ENCODE results near the gene SYT9. TPM values are rescaled to one million over a fixed set of nuclear protein-coding genes. Genes with fewer than 3 reads are reported as not detected.

SYT9 gene, protein sequence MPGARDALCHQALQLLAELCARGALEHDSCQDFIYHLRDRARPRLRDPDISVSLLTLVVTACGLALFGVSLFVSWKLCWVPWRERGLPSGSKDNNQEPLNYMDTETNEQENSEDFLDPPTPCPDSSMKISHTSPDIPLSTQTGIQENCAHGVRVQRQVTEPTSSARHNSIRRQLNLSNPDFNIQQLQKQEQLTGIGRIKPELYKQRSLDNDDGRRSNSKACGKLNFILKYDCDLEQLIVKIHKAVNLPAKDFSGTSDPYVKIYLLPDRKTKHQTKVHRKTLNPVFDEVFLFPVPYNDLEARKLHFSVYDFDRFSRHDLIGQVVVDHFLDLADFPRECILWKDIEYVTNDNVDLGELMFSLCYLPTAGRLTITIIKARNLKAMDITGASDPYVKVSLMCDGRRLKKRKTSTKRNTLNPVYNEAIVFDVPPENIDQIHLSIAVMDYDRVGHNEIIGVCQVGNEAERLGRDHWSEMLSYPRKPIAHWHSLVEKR
- 1 to 10 TPM in 1 of 2 donors, under 1 TPM in 1; 0.81 to 2.2 TPM for total RNA-seq
- 0.82 TPM for polyA plus RNA-seq (2013, experiment 1 of 2)
- polyA plus RNA-seq (2013, experiment 2 of 2), result 0.79 TPM
- long read RNA-seq, experiment 1, partial matches to known transcripts, result 1 of 1 reads
- long read RNA-seq, experiment 1, other reads (novel, unspliced or antisense), result 0 of 1 reads
- long read RNA-seq, experiment 2, partial matches to known transcripts, result 0 of 7 reads
- long read RNA-seq, experiment 2, other reads (novel, unspliced or antisense), result 3 of 7 reads
- long read RNA-seq, experiment 3, result 0 reads
- long read RNA-seq, experiment 4, result 0 reads

GRCh38 chr11:7251836-7252682 lies at the start of gene SYT9:
TSS of gene SYT9 (plus strand) at chr11:7251904. CDS start at chr11:7252187, 283 bp downstream.
- Mint-ChIP-seq H3K4me3 (peak within 1 kb of the TSS; percentile 63), H3K27ac (no peak within 1 kb of the TSS), H3K9me3 (peaks cover 5% of the 10 kb centered on the region), H3K36me3 (ENCODE audit: low read depth) (no peaks in the 10 kb centered on the region), H3K27me3 (ENCODE audit: insufficient read depth) (peaks cover 76% of the 10 kb centered on the region), H3K4me1 (peaks cover 15% of the 10 kb centered on the region)
- Histone ChIP-seq H3K4me3 (ENCODE audit: low read length) (peak within 1 kb of the TSS; percentile 81), H3K9ac (ENCODE audit: extremely low read depth, low read length, poor library complexity, severe bottlenecking) (no peak within 1 kb of the TSS), H3K9me3 (ENCODE audit: control insufficient read depth, low read length) (no peaks in the 10 kb centered on the region), H3K27ac (ENCODE audit: low read depth, low read length) (no peak within 1 kb of the TSS), H3K27me3 (ENCODE audit: control insufficient read depth, insufficient read depth, low read length, poor library complexity, severe bottlenecking) (peaks cover 83% of the 10 kb centered on the region), H3K4me1 (ENCODE audit: control insufficient read depth, insufficient read depth, low read length) (peaks cover 6% of the 10 kb centered on the region), H3K36me3 (ENCODE audit: control insufficient read depth, insufficient read depth, low read length) (no peaks in the 10 kb centered on the region)
- peak; percentile 45 for TF ChIP-seq CTCF (conservative IDR thresholded peaks at IDR 0.05)
- peak; percentile 93 for DNase-seq
- WGBS, 2 experiments (ENCODE audit: insufficient coverage in 1 of 2, insufficient read length in 1 of 2), result 0% methylated on average over 44 to 84 of the region's 84 CpGs

- Histone ChIP-seq H3K9me3 (ENCODE audit: control insufficient read depth, low read length) (no peaks in the 10 kb centered on the region), H3K27ac (ENCODE audit: low read depth, low read length) (no peak overlapping the region), H3K36me3 (ENCODE audit: control insufficient read depth, insufficient read depth, low read length) (no peaks in the 10 kb centered on the region), H3K27me3 (ENCODE audit: control insufficient read depth, insufficient read depth, low read length, poor library complexity, severe bottlenecking) (no peaks in the 10 kb centered on the region), H3K9ac (ENCODE audit: extremely low read depth, low read length, poor library complexity, severe bottlenecking) (no peak overlapping the region), H3K4me1 (ENCODE audit: control insufficient read depth, insufficient read depth, low read length) (peaks cover 4% of the 10 kb centered on the region), H3K4me3 (ENCODE audit: low read length) (no peak overlapping the region)
- 94 to 100% methylated on average over 1 to 3 of the region's 3 CpGs for WGBS, 2 experiments (ENCODE audit: insufficient coverage in 1 of 2, insufficient read length in 1 of 2)
- H3K9me3 Mint-ChIP-seq, result no peaks in the 10 kb centered on the region
- TF ChIP-seq CTCF (conservative IDR thresholded peaks at IDR 0.05), result no peak
- no peak overlapping the region for H3K4me3 Mint-ChIP-seq
- H3K4me1 Mint-ChIP-seq, result peaks cover 15% of the 10 kb centered on the region
- H3K27me3 Mint-ChIP-seq (ENCODE audit: insufficient read depth), result no peaks in the 10 kb centered on the region
- DNase-seq, result no peak
- no peaks in the 10 kb centered on the region for H3K36me3 Mint-ChIP-seq (ENCODE audit: low read depth)
- H3K27ac Mint-ChIP-seq, result no peak overlapping the region
These were observed 49.3 kb upstream of the SYT9 start for GRCh38 chr11:7202412-7202811.

- Histone ChIP-seq H3K9me3 (ENCODE audit: control insufficient read depth, low read length) (no peaks in the 10 kb centered on the region), H3K4me1 (ENCODE audit: control insufficient read depth, insufficient read depth, low read length) (peaks cover 4% of the 10 kb centered on the region), H3K36me3 (ENCODE audit: control insufficient read depth, insufficient read depth, low read length) (no peaks in the 10 kb centered on the region), H3K27ac (ENCODE audit: low read depth, low read length) (no peak overlapping the region), H3K4me3 (ENCODE audit: low read length) (no peak overlapping the region), H3K27me3 (ENCODE audit: control insufficient read depth, insufficient read depth, low read length, poor library complexity, severe bottlenecking) (no peaks in the 10 kb centered on the region), H3K9ac (ENCODE audit: extremely low read depth, low read length, poor library complexity, severe bottlenecking) (no peak overlapping the region)
- WGBS, 2 experiments (ENCODE audit: insufficient coverage in 1 of 2, insufficient read length in 1 of 2), result 78 to 87% methylated on average over 3 to 4 of the region's 4 CpGs
- H3K36me3 Mint-ChIP-seq (ENCODE audit: low read depth), result no peaks in the 10 kb centered on the region
- no peaks in the 10 kb centered on the region for H3K9me3 Mint-ChIP-seq
- H3K4me1 Mint-ChIP-seq, result peaks cover 15% of the 10 kb centered on the region
- H3K27ac Mint-ChIP-seq, result no peak overlapping the region
- no peaks in the 10 kb centered on the region for H3K27me3 Mint-ChIP-seq (ENCODE audit: insufficient read depth)
- no peak for DNase-seq
- no peak overlapping the region for H3K4me3 Mint-ChIP-seq
- no peak for TF ChIP-seq CTCF (conservative IDR thresholded peaks at IDR 0.05)
These were observed 46.9 kb upstream of the SYT9 start for GRCh38 chr11:7204778-7205177.
